Ascending aorta (tissue), 2 donors: ENCODE data around the gene ULK4. TPM values are rescaled to one million over a fixed set of nuclear protein-coding genes. Genes with fewer than 3 reads are reported as not detected.
"Not testable (repeated sequence)": the region's sequence is repeated elsewhere in the genome, so short reads cannot be mapped to it uniquely, and the experiment has no call there.

Experiments used
- DNase-seq, 2 donors: peaks; one replicate each; pipeline ENCODE4 v3.0.0-alpha.2; 2019; ENCODE audit warnings: low spot score in 2 of 2
- H3K27ac ChIP-seq, 2 donors: fragments of 200-600 bp; sonication (generic); one replicate each; pipeline ENCODE4 v1.5.1; 2016 to 2017; ENCODE audit warnings: mild to moderate bottlenecking in 1 of 2
- H3K27me3 ChIP-seq: fragments of 200-600 bp; sonication (generic); one replicate; pipeline ENCODE4 v1.5.1; 2017
- H3K36me3 ChIP-seq, 2 donors: fragments of 200-600 bp; sonication (generic); one replicate each; pipeline ENCODE4 v1.5.1; 2016
- H3K4me1 ChIP-seq, 2 donors: fragments of 200-600 bp; sonication (generic); one replicate each; pipeline ENCODE4 v1.5.1; 2016 to 2017; ENCODE audit warnings: mild to moderate bottlenecking in 1 of 2
- H3K4me3 ChIP-seq, 2 donors: fragments of 200-600 bp; sonication (generic); one replicate each; pipeline ENCODE4 v1.5.1; 2016 to 2017; ENCODE audit warnings: mild to moderate bottlenecking in 1 of 2
- H3K9me3 ChIP-seq, 2 donors: fragments of 200-600 bp; sonication (generic); one replicate each; pipeline ENCODE4 v1.5.1; 2016
- intact Hi-C: fragments of 100-400 bp; cut with DNase I; formaldehyde crosslinking; loops from one replicate; pipeline ENCODE4 v1.15.1; 2023
- total RNA-seq: library from RNA; depleted of rRNA; stranded (reverse); fragments of >200 nt; gene quantifications from one replicate; pipeline ENCODE4 v1.1.0, GENCODE V29; 2016
- TF ChIP-seq, protein P1 (sequence below), 3 experiments: fragments of 200-600 bp in 2 of 3; fragments of 450-650 bp in 1 of 3; sonication (generic) in 2 of 3; IDR thresholded peaks; one replicate each; pipeline ENCODE4 v1.5.1; 2016 to 2019; ENCODE audit warnings: antibody characterized with exemption in 3 of 3, mild to moderate bottlenecking in 1 of 3, moderate library complexity in 1 of 3

Gene ULK4
- total RNA-seq, 1 donor from 2014 or later = 4.2 TPM

DNA sequence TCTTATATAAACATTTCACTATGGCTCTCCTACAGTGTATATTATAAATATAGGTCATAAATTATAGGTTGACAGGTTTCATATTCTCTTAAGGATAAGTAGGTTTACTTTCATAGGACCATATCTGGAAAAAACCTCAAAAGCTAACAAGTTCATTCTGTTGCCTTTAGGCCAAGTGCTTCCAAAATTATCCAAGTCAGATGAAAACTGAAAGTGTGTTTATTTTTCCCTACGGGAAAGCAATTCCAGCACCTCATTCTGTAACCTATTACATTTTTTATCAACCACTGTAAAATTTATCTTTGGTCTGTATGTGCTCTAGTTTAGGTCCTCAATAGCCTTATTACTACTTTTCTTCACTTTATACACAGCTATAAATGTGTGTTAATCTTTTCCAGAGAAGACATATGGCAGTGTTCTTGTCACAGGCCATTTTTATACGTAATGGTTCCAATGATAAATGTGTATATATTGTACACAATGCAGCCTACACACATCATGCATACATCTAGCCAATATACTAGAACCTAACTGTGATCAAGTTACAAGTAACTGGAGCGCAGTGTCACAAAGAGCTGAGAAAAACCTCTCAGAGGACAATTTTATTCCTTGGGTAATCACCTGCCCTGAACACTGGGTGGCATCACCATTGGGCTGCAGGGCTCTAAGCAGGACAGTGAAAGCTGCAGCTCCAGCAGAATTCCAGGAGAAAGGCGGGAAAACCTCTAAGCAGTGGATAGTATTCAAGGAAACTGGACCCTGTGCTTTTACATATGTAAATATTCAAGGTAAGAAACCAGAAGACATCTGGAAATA lies 511.3 kb downstream of the ULK4 start:
- TF ChIP-seq, protein P1, sequence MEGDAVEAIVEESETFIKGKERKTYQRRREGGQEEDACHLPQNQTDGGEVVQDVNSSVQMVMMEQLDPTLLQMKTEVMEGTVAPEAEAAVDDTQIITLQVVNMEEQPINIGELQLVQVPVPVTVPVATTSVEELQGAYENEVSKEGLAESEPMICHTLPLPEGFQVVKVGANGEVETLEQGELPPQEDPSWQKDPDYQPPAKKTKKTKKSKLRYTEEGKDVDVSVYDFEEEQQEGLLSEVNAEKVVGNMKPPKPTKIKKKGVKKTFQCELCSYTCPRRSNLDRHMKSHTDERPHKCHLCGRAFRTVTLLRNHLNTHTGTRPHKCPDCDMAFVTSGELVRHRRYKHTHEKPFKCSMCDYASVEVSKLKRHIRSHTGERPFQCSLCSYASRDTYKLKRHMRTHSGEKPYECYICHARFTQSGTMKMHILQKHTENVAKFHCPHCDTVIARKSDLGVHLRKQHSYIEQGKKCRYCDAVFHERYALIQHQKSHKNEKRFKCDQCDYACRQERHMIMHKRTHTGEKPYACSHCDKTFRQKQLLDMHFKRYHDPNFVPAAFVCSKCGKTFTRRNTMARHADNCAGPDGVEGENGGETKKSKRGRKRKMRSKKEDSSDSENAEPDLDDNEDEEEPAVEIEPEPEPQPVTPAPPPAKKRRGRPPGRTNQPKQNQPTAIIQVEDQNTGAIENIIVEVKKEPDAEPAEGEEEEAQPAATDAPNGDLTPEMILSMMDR (IDR thresholded peaks at IDR 0.05) = no peak
- H3K27me3 ChIP-seq = no peaks in the 10 kb centered on the region
- intact Hi-C loops = no loop called here
- no peaks in the 10 kb centered on the region for H3K9me3 ChIP-seq
- H3K27ac ChIP-seq = no peak overlapping the region
- no peak for DNase-seq
- H3K36me3 ChIP-seq = no peaks in the 10 kb centered on the region
- H3K4me3 ChIP-seq = no peak overlapping the region
- H3K4me1 ChIP-seq = no peaks in the 10 kb centered on the region

DNA sequence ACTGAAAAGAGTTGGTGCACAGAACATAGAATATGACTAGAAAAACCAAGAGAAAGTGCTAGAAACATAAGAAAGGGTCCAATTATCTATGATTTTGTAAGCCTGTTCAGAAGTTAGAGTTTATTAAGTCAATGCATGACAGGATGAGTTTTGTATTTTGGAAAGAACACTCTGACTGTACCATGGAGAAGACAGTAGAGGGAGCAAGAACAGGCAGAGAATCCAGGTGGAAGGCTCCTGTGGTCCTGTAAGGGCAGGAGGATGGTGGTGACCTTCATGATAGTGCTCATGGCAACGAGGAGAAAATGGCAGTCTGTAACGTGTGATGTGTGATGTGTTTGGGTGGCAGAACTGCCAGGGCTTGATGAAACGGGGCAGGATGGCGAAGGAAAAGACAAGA lies 513.5 kb downstream of the ULK4 start:
- no peak for DNase-seq
- H3K9me3 ChIP-seq = no peaks in the 10 kb centered on the region
- no peaks in the 10 kb centered on the region for H3K4me1 ChIP-seq
- H3K27ac ChIP-seq = no peak overlapping the region
- H3K36me3 ChIP-seq = no peaks in the 10 kb centered on the region
- H3K27me3 ChIP-seq = no peaks in the 10 kb centered on the region
- intact Hi-C loops = no loop called here
- no peak overlapping the region for H3K4me3 ChIP-seq
- TF ChIP-seq, protein P1 (IDR thresholded peaks at IDR 0.05) = no peak

DNA sequence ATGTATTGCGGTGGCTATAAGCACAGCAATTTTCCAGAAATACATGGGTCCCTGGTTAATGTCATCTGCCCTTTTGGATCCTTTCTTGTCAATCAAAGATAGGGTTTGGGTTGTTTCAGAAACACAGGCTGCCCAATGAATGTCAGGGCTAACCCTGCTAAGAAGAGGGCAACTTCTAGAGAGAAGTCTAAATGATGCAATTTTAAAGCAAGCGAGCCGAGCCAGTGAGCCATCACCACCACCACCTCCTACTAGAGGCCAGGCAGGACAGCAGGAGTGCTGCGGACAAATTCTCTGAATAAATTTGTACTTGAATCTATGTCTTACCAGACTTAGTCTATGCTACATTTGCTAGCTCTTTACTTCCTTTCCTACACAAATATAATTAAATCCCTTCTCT lies 514.2 kb downstream of the ULK4 start:
- Histone ChIP-seq H3K4me3 (no peak overlapping the region), H3K27ac (no peak overlapping the region), H3K9me3 (no peaks in the 10 kb centered on the region), H3K27me3 (no peaks in the 10 kb centered on the region), H3K4me1 (no peaks in the 10 kb centered on the region), H3K36me3 (no peaks in the 10 kb centered on the region)
- intact Hi-C loops = no loop called here
- TF ChIP-seq, protein P1 (IDR thresholded peaks at IDR 0.05) = no peak
- DNase-seq = no peak

DNA sequence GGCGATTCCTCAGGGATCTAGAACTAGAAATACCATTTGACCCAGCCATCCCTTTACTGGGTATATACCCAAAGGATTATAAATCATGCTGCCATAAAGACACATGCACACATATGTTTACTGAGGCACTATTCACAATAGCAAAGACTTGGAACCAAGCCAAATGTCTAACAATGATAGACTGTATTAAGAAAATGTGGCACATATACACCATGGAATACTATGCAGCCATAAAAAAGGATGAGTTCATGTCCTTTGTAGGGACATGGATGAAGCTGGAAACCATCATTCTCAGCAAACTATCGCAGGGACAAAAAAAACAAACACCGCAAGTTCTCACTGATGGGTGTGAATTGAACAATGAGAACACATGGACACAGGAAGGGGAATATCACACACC lies 515.6 kb downstream of the ULK4 start:
- H3K9me3 ChIP-seq, H3K4me1 ChIP-seq, intact Hi-C loops, H3K27ac ChIP-seq, H3K27me3 ChIP-seq, H3K36me3 ChIP-seq, H3K4me3 ChIP-seq, DNase-seq: not testable (repeated sequence)

DNA sequence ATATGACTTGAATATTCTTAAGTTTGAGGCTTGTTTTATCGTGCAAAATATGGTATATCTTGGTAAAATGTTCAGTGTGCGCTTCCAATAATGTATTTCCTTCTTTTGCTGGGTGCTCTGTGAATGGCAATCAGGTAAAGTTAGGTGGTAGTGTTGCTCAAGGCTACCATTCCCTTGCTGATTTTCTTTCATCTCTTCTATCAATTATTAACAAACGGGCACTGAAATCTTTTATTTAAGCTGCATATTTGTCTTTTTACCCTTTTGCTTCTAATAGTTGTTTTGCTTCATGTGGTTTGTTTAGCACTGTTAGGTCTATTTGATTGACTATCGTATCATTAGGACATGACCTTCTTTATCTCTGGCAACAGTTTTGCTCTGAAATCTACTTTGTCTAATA lies 520.3 kb downstream of the ULK4 start:
- Histone ChIP-seq H3K27ac (no peak overlapping the region), H3K36me3 (no peaks in the 10 kb centered on the region), H3K4me3 (no peak overlapping the region), H3K27me3 (no peaks in the 10 kb centered on the region), H3K9me3 (peaks cover 0 to 6% of the 10 kb centered on the region in 2 donors), H3K4me1 (no peaks in the 10 kb centered on the region)
- TF ChIP-seq, protein P1 (IDR thresholded peaks at IDR 0.05) = no peak
- intact Hi-C loops = no loop called here
- DNase-seq = no peak

DNA sequence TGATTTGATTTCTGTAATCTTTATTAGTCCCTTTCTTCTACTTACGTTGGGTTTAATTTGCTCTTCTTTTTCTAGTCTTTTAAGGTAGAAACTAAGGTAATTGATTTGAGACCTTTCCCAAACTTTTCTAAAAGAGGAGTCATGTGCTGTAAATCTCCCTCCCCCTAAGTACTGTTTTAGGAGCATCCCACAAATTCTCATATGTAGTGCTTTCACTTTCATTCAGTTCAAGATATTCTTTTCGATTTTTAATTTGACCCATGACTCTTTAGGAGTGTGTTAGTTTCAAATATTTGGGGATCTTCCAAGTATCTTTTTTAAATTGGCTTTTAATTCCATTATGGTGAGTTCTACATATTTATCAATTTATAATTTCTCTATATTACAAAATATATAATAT lies 520.8 kb downstream of the ULK4 start:
- Histone ChIP-seq H3K4me1 (no peaks in the 10 kb centered on the region), H3K27ac (no peak overlapping the region), H3K9me3 (peaks cover 0 to 6% of the 10 kb centered on the region in 2 donors), H3K36me3 (no peaks in the 10 kb centered on the region), H3K4me3 (no peak overlapping the region), H3K27me3 (no peaks in the 10 kb centered on the region)
- DNase-seq = no peak
- TF ChIP-seq, protein P1 (IDR thresholded peaks at IDR 0.05) = no peak
- intact Hi-C loops = no loop called here
